ENCODE measurements around the gene MYO3B.

Gene MYO3B

DNA sequence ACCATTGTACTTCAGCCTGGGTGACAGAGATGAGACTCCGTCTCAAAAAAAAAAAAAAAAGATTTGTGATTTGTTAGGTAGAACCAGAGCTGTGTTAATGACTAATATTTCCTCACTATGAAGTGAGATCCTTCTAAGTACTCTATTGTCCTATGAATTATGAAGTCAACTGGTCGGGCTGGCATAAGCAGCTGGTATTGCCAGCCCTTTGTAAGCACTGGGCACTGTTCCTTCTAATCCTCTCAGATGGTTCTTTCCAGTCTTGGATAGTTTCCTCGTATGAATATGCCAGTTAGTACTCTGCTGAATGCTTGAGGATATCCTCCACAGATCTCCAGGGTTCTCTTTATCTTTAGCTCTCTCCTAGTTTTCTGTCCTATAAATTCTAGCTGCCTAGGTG lies 314.1 kb downstream of the MYO3B start:
- DNase-seq, result no peak

DNA sequence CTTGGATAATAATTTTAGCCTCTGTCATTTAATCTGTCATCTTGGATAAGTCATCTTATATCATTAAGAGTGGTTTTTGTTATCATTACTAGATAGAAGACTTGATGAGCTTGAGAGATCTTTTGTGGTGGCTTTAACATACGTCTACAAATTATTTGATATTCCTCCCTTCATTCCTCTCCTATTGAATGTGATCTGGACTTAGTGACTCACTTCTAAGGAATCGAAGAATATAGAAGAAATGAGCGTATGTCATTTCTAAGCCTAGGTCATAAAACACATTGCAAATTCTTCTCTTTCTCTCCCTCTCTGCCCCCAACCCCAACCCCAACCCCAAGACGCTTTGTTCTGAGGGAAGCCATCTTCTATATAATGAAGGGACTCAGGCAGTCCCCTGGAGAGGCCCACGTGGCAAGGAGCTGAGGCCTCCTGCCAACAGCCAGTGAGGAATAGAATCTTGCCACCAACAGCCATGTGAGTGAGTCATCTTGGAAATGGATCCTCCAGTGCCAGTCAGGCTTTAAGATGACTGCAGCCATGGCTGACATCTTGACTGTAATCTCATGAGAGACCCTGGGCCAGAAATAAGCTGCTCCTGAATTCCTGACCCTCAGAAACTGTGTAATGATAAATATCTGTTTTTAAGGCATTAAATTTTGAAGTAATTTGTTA lies 315.6 kb downstream of the MYO3B start:
- DNase-seq, result no peak

DNA sequence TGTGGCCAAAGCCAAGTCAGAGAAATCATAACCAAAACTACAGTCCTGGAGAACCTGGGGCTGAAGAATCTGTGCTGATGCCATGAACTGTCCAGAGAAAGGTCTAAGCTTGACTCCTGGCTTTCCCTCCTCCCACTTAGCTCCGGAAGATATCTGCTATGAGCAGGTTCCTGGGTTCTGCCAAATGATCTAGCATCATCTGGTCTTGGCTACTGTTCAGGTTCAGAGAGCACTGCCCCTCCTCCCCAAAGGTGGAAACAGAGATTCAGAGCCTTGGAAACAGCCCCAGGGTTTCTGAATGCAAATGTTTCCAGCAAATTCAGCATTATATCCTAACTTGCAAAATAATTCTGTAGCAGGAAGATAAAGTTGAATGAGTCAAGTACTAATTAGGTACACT lies 317.9 kb downstream of the MYO3B start:
- DNase-seq, result no peak

DNA sequence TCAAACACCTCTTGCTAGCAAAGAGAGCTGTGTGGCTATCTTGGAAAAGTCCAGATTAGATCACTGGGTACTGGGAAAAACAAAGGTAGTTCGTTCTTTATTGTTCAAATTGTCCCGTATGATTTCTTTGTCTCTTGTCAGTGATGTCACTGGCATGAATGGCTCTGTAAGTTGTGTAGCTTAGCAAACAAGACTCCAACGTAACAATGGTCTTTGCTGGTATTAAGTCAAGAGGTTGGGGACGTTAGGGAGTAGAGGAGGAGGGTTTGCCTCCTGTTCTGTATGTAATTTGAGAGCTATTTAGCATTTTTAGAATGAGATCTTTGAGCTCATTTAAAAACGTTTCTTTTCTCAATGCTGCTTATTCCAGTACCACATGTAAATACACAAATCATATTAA lies 320.7 kb downstream of the MYO3B start:
- DNase-seq, result no peak

DNA sequence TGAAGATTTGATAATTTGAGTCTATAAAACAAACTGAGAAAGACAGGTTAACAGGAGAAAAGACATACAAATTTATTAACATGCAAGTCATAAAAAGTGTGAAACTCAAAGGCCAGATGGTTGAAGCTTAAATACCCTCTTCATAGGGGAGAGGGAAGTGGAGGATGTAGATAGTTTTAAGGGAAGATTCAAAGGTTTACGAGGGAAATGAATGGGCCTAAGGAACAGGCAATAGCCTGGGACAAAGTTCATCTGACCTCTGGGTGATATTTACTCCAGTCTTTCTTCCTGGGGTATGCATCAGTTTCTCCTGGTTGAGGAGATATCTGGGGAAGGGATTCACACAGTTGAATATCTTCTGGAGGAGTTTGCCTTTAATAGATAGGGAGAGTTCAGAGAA lies 322.2 kb downstream of the MYO3B start:
- DNase-seq, result no peak

DNA sequence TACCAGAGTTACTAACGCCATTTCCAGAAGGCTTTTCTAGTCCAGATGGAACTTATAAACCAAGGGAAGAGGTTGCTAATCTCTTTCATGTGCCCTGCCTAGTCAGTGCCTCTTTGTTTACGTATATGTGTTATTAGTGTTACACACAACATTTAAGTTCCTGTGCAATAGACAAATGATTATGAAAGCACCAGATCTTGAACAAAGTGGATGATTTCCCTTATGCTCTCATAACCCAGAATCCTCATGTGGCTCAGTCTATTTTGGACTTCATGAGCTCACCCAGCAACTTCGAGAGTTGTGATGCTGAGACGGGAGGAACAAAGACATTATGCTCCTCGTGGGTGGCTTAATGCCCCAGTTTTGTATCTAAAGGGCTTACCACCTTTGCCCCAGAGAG lies 322.8 kb downstream of the MYO3B start:
- DNase-seq, result no peak

DNA sequence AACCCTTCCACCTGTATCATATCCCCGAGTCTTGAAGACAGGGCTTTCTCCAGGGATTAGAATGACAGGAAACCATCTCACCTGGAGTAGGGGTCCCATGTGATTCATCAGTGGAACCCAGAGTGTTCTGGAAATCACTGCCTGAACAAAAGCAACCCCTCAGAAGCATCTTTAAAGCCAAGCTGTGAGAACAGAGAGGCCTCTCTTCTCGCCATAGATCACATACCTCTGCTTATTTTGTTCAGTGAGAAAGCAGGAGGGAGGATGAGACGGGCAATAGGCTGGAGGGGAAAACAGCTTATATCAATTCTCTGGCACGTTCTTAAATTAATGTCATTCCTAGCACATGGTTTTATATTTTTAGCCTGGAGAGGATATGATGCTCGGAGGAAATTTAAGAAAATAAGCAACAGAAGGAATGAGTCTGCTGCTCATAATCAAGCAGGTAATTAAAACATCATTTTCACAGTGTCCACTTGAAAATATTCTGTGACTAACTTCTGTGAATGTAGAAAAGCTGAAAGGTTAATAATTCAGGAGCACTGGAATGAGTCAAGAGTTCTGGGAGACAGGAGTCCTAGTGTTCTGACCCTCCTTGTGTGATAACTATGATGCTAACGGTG lies 323.6 kb downstream of the MYO3B start:
- DNase-seq, result no peak

DNA sequence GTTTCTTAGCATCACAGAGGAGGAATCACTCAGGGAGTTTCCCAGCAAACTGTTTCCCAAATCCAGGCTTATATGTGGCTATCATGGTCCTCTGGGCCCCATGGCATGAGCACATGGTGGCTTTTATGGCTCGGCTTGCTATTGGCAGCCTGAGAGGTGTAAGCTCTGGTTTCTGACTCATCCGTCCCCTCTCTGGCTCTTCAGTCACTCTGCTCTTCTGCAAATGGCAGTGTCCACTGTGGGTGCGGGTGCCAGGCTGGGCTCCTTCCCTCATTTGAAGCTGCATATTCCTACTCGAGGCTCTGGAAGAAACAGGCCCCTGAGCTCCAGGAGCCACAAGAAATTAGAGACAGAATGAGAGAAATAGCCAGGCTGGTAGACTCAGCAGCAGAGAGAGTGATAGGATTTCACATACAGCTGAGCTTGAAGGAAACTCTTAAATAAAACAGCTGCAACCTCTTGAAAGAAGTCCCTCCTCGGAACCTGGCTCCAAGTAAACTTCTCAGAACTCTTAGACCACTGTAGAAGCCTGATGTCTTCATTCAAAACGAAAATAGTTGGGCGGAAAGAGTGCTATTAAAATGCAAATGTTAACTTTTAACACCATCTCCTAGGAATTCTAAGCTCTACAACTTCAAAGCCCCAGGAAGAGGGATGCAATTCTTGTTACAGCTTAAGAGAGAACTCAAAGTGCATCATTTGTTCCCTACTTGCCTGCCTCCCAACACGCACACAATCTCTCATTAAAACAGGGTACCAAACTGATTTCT lies 324.6 kb downstream of the MYO3B start:
- DNase-seq, result no peak

DNA sequence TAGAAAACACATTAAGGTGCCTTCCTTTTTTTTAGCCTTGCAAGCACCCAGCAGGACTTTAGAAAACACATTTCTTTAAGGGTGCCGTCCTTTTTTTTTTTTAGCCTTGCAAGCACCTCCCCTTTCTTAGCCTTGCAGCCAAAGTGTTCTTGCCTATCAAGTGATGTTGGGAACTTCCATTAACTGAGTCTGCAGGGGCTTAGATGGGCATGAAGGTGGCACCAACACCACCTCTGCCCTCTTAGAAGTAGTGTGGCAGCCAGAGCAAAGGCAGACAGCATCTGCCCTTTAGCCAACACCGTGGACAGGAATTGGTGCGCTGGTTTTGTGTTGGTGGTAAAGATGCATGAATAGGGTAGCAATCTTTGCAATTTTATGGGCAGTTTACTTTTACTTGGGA lies 325.6 kb downstream of the MYO3B start:
- no peak for DNase-seq

DNA sequence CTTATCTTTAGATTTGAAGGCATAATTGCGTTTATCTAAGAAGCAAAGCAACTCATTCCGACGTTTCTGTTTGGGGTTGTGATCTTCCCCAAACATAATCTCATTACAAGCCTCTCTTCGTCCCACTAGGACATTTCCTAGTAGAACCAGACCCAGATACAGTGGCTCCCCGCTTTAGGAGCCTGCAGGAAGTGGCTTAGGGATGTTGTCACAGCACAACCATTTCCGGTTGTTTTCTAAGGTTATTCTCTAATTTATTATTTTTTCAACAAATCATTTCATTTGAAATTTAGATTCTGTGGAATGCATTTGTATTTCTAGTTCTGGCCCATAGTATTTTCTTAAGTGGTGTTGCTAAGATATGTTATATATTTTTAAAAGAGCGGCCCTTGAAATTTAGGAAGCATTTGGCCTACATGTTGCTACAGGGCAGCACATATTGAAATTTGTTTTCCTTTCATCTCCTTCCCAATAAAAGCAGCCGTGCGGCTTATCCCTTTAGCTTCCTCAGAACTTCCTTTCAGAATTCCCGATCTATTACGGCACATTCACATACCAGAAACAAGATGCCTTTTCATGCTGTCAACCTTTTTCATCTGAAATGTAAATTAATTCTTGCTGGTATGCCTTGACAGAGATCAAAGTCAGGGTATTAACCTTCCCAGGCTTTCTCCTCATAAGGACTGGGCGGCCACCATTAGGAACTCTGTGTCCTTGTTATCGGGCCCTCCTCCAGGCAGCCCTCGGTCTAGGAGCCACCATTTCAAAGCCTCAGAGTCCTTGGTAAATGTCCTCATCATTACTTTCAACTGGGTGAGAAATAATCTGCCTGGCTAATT lies 326.2 kb downstream of the MYO3B start:
- DNase-seq, result no peak

DNA sequence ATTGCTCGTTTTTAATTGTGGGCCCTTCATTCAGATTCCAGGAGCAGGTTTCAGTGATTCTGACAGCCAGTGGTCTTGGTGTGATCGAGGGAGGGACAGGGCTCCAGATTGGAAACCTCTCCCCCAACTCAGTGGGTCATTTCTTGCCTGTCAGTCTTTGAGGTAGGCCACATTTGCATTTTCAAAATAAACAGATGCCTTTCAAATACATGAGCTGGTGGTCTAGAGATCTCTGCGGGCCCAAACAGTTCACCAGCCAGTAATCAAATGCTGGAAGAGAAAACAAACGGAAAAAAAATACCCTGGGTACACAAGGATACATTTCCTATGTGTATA lies 326.8 kb downstream of the MYO3B start:
- DNase-seq, result no peak

DNA sequence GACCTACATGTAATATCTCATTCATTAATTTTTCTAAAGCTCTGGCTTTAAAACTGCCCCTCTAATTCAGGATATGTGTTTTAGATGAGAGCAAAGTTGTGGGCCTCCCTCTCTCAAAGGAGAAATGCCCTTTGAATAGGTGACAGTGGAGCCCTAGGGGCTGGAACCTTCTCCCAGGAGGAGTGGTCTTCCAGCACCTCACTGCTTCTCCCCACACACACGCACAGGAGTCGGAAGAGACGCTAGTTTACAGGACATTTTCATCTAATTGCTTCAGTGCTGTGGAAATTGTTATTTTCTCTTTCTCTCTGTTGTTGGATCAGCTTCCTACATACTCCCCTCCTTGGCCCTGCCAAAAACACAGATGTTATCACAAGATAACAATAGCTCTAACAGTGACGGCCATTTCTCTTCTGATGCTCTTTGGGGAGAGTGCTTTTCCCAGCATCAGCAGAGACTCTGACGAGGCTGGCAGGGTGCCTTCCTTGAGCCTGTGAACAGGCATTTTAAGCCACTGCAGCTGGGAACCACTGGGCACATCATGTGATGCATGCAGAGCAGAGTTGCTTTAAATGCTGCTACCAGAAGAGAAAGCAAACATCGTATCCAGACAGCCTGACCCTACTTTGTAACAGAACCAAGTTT lies 327.8 kb downstream of the MYO3B start:
- DNase-seq, result no peak

DNA sequence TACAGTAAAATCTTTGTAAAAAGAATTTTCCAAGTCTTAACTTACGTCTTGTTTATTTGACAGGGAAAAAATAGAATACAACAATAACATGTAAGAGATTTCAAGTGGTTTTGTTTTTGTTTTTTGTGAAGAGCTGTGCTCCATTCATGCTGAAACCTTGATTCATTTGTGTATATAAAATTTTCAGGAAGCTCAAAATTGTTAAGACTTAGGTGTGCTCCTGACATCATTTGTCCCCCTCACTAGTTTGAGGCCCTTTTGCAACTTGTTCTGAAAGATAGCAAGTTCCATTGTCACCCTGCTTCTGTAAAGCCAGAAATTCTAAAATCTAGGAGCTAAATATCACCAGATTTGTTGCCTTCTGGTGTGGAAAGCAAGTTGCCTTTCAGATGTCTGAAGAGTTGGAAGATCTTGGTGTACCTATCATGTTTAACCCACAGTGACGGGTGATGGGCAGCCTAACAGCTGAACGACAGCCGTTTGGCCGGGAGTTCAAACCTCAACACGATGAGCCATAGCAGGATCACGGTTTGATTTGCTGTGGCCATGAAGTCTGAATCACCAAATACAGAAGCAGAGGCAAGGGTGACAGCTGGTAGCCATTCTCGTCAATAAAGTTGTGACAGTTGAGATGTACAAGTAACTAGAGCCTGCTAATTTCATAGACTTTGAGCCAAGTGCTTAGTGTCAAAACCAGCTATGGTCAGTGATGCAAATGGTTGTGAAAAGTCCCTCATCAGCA lies 331.7 kb downstream of the MYO3B start:
- DNase-seq, result no peak

DNA sequence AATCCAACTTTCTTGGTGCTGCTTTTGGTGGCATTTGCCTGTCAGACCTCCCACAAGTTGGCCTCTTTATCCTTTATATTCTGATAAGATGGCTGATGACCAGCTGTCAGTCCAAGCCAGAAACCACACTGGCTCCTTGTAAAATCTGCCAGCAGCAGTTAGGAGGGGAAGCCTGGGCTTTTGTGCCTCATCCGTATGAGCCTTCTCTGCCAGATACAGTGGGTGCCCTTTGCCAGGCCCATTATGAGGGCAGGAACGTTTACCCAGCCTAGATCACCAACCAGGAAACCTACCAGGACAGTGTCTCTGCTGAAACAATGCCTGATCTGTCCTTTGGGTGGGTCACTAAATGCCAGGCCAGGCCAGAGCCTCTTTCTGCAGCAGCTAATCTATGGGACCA lies 334.3 kb downstream of the MYO3B start:
- DNase-seq, result no peak

DNA sequence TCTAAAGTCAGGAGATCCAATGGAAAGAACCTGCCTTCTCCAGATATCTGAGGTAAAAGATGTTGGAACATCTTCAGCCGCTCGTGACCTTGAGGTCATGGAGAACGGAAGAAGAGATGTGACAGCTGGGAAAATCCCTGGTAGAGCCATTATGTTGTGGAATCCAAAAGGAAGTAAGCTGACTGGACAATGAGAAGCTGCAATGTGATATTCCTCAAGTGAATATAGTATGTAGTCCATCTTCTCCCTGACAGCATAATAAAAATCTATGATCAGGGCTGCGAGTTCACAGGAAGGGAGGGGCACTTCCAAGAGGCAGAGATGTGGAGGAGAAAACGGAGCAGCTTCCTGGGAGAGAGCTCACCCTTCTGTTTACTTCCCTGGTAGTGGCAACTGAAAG lies 336.2 kb downstream of the MYO3B start:
- no peak for DNase-seq

DNA sequence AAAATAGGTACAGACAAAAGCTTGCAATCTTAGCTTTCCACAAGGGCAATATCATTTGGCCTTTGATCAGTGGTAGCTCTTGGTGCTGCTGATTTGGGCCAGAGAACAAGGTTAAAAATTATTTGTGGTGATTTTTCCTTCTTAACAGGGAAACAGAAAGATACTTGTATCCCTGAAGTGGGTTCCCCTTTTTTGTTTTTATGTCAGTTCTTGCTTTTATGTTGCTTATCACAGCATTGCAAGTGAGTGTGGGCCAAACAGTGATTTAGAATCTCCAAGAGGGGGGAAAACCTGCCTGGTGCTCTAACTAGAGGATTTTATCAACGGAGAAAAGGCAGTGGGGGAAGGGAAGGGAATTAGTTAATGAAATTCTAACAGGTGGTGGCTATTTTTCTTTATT lies 339.6 kb downstream of the MYO3B start:
- no peak for DNase-seq

DNA sequence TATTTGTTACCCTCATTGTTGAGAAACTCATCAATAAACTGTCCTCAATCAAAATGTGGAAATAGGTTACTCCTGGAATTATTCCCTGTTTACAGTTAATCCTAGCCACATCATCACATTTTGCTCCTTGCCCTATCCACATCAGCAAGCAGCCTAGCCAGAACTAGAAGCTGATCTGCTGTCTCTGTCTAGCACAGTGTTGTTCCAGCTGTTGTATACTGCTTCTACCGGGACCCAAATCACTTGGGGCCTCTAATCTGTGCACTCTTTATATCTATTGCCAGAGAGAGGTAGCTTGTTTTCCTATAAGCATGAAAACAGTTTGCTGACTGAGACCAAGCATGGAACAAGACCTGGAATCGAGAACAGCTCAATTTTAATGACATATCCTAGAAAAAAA lies 341.0 kb downstream of the MYO3B start:
- DNase-seq, result no peak

DNA sequence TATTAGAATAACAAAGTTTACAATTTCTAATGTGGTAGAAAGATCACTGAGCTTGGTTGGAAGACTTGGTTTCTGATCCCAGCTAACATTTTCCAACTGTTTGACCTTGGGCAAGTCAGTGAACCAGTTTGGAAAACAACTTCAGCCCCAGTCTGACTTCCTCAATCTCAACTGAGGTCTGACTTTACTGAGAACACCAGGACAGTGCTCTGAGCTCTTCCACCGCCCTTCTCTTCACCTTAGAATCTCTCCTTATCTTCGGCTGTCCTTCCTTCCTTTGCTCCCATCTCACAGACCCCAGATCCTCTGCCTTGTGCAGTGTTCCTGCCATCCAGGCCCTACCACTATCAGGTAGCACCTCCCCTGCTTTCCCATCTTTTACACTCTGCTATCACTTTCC lies 343.4 kb downstream of the MYO3B start:
- DNase-seq, result no peak

DNA sequence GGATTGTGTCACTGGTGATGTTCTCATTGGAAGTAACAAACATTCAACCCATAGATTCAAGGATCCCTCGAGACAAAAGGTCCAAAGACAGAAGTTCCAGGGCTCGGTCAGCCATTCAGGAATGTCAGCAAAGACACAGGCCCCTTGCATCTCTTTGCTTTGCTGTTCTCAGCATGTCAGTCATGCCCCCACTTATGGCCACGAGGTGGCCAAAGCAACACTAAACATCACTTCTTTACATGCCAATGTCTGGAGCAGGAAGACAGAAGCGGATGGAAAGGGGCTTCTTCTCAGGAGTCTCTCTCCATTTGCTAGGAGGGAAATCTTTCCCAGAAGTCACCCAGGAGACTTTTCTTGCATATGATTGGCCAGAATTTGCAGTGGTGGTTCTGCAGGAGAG lies 345.6 kb downstream of the MYO3B start:
- DNase-seq, result no peak

DNA sequence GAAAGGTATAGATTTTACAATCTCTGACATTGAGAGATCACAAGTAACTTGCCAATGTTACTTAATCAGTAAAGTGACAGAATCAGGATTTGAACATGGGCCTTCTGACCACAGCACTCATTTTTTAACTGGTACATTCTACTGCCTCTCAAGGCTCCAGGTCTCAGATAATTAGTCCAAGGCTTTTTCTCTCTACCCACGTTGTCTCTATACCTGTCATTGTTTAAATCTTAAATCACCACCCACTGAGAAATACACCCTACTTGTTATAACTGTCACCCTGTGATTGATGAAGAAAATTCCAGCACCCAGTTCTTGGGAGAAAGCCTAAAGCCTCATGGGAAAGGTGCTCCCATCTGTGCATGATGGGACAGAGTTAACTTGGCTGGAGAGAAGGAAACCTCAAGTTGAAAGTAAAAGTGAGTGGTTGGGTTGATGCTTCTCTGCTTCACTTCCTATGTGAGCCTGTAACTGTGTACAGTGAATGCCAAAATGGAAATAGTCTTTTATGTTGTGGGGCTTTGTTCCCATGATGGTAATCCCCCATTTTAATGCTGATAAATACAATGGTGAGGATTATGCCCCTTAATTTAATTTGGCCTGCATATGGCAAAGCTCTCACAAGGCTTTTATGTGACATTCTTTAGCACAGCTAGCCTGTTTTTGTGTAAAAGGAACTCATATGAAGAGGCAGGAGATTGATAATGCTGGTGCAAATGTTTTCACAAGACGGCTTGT lies 347.1 kb downstream of the MYO3B start:
- no peak for DNase-seq

DNA sequence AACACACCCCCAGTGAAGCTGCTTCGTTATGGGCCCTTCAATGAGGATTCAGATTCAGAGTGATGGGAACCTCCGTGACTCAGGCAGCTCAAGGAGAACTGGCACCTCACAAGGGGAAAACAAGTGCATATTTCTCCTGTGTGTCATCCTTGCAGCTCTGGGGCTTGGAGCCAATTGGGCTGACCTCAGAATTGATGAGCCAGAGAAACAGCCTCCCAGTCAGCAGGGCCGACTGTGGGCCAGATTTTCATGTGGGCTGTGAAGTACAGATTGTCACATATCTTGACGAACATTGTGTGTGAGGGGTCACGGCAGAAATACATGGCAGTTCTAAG lies 347.6 kb downstream of the MYO3B start:
- DNase-seq, result no peak

DNA sequence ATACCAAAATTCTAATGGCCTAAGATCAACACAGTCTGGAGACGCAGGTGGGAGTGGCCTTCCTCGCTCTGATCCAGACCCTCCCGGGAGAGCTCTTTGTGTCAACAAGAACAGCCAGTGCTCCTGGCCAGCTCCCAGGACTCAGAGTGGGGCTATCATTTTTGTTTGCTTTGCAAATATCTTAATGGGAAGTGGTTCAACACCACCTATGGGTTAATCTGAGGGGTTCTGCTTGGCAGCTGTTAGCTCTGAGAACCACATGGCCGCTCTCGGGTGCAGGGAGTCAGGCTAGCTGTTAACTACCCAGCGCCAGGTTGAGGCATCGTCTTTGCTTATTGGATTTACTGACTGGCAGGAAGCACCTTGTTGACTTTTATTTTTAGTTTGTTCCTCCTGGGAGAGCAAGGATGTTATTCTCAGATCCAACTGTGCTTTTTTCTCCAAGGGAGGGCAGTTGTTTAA lies 352.4 kb downstream of the MYO3B start:
- no peak for DNase-seq
